Coronary artery (tissue), 2 donors: ENCODE results near the gene CECR2.

Source experiments
- DNase-seq: peaks from one replicate; pipeline ENCODE4 v3.0.0-alpha.2; 2017; ENCODE audit warnings: low spot score
- H3K27ac ChIP-seq, 2 donors: fragments of 200-600 bp; sonication (generic); one replicate each; pipeline ENCODE4 v1.5.1; 2016 to 2019
- H3K4me3 ChIP-seq: fragments of 200-600 bp; sonication (generic); 2 replicates; pipeline ENCODE4 v1.5.1; 2016; ENCODE audit warnings: mild to moderate bottlenecking, moderate library complexity
- TF ChIP-seq, protein P1 (sequence below): fragments of 200-600 bp; sonication (generic); IDR thresholded peaks from one replicate; pipeline ENCODE4 v1.5.1; 2019; ENCODE audit warnings: antibody characterized with exemption

CECR2 gene

DNA sequence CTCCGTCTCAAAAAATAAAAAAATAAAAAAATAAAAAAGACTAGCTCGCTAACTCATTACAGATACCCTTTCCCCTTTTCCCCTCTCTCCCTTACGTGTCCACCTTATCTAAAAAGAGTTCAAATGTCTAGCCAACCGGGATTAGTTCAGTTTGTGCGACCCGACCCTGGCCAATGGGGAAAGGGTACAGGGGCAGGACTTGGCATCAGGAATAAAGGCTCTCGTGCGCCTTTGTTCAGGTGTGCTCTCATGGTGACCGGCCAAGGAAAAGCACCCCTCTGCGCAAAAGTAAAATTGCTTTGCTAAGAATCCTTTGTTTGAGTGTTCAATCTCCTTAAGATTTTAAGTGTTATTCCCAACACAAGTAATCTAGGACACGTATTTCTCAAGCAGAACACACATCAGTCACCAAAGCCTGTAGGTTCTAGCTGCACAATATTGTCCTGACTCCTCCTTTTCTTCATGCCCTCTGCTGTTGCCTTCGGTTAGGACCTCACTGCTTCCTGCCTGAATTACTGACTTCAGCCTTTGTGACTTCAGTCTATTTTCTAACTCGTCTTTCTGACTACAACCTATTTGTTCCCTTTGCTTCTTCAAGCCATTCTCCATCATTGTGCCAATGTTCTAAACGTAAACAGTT, 20.7 kb upstream of the CECR2 start:
- H3K27ac ChIP-seq: no peak overlapping the region
- TF ChIP-seq, protein P1, sequence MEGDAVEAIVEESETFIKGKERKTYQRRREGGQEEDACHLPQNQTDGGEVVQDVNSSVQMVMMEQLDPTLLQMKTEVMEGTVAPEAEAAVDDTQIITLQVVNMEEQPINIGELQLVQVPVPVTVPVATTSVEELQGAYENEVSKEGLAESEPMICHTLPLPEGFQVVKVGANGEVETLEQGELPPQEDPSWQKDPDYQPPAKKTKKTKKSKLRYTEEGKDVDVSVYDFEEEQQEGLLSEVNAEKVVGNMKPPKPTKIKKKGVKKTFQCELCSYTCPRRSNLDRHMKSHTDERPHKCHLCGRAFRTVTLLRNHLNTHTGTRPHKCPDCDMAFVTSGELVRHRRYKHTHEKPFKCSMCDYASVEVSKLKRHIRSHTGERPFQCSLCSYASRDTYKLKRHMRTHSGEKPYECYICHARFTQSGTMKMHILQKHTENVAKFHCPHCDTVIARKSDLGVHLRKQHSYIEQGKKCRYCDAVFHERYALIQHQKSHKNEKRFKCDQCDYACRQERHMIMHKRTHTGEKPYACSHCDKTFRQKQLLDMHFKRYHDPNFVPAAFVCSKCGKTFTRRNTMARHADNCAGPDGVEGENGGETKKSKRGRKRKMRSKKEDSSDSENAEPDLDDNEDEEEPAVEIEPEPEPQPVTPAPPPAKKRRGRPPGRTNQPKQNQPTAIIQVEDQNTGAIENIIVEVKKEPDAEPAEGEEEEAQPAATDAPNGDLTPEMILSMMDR: no peak
- DNase-seq: no peak
- H3K4me3 ChIP-seq: no peak overlapping the region

DNA sequence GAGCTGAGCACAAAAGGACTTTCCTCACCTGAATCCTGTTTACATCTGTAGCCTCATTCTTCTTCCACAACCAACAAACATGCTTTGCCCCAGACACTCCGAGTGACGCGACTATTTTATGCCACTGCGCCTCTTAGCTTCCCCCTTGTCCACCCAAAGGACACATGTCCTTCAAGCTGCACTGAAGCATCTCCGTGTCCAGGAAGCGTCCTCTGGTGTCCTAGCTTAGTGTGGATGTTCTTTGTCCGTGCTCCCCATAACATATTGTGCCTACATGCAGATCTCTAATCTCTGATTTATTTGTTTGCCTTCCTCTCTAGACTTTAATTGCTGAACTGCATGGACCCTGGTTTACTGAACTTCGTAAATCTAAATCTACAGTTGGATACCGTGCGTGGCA, 20.1 kb upstream of the CECR2 start:
- TF ChIP-seq, protein P1: no peak
- Histone ChIP-seq H3K27ac (no peak overlapping the region), H3K4me3 (no peak overlapping the region)
- DNase-seq: no peak

DNA sequence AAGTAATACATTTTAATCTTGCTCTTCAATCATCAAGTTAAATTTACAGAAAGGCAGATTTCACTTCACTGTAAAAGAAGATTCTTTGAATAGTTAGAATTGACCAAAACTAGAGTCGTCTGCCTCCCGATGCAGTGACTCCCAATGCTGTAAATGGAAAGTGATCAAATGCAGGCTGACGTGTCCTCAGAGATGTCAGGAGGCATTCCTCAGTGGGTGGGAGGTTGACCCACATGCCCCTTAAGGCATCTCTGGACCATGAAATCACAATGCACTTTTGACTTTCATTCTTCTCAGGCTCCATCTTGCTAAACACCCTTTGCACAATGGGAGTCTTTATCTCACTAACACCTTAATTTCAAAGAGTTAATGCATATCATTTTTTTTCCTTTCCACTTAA, 19.0 kb upstream of the CECR2 start:
- H3K27ac ChIP-seq: no peak overlapping the region
- no peak overlapping the region for H3K4me3 ChIP-seq
- TF ChIP-seq, protein P1: no peak
- DNase-seq: no peak

DNA sequence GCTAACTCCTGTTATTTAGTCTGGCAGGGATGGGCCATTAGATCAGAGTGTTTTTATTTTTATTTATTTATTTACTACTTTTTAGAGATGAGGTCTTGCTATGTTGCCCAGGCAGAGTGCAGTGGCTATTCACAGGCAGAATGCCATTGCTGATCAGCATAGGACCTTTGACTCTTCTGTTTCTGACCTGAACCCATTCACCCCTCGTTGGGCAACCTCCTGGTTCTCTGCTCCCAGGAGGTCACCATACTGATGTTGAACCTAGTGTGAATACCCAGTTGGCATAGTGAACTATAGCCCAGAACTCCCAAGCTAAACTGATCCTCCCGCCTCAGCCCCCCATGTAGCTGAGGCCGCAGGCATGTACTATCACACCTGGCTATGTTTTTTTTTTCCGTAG, 16.5 kb upstream of the CECR2 start:
- TF ChIP-seq, protein P1: no peak
- DNase-seq: no peak

DNA sequence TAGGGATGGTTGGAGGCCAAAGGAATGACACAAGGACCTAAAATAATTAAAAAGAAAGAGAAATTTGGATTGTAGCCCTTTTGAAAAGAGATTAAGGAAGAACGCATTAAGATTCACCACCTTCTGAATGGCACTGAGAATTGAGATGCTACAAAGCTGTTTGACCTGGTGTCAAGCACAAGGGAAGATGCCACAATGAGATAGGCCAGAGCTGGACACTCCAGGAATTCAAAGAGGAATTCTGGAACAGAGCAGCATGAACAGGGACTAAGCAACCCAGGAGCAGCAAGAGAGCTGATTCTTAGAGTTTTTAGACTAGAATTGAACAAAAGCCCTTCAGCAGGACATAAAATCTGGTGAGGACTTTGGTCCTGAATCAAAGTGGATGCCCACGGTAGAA, 11.6 kb upstream of the CECR2 start:
- Histone ChIP-seq H3K4me3 (no peak overlapping the region), H3K27ac (no peak overlapping the region)
- DNase-seq: no peak
- TF ChIP-seq, protein P1: no peak

More for the DNA sequence above, 16.5 kb upstream of the CECR2 start:
- Histone ChIP-seq H3K4me3 (no peak overlapping the region), H3K27ac (no peak overlapping the region)

DNA sequence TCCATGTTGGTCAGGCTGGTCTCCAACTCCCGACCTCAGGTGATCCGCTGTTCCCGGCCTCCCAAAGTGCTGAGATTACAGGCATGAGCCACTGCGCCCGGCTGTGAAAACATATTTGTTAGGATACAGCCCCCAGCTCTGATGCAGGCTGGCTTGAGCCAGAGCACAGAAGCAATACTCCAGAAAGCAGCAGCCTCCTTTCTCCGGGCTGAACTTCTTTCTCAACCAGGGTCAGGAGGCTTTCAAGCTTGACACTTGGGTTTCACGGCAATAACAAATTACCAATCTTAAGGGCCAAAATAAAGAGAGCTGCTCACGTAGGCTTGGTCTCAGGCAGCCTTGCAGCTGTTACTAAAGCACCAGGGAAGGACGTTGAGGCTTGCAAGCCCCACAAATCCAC, 10.8 kb upstream of the CECR2 start:
- no peak for DNase-seq
- Histone ChIP-seq H3K4me3 (no peak overlapping the region), H3K27ac (no peak overlapping the region)
- TF ChIP-seq, protein P1: no peak

DNA sequence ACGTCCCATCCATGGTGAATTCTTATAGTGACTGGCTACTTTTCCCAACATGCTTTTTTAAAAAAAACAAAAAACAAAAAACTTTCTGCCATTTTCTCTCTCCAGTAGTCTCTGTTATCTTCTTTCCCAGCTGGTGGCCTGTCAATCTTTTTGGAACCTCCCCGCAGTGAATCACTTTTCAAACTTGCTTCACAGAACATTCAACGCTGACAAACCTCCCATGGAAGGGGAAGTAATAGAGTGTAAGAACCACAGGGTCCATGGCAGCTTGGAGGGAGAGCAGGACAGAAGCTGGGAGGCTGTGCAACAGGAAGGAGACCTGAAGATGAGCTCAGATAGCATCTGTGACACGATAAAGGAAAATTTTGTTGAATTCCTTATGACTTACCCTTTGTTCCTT, 9.8 kb upstream of the CECR2 start:
- TF ChIP-seq, protein P1: no peak
- no peak for DNase-seq
- H3K4me3 ChIP-seq: no peak overlapping the region
- no peak overlapping the region for H3K27ac ChIP-seq
